ENCODE results near the gene GLIS1. TPM values are rescaled to one million over a fixed set of nuclear protein-coding genes. Genes with fewer than 3 reads are reported as not detected.

Gene GLIS1
- total and polyA plus RNA-seq, 10 of the 15 experiments (the other 5 are each of a cell fraction or from before 2014, with no cell fraction given), result not detected

DNA sequence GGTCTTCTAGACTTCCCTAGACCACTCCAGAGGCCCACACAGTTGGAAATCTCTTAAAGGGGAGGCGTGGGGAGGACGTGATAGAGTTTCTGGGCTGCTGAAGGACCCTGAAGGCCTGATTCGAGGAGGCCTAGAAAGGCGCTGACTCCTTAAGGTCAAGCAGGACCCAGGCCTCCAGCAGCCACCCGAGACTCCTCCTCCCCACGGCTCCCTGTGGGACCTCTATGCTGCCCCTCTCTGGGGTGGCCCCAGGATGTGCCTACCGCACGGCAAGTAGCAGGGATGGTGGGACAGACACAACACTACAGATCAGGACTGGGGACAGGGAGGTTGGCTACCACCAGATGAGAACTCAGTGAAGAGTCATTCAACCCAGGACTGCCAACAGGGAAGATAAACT lies 77.5 kb downstream of the GLIS1 start (continued):
- TF ChIP-seq TCF3 (IDR thresholded peaks at IDR 0.05; ENCODE audit: borderline replicate concordance, insufficient read depth, low read depth, low read length), result no peak
- TF ChIP-seq, protein P1, sequence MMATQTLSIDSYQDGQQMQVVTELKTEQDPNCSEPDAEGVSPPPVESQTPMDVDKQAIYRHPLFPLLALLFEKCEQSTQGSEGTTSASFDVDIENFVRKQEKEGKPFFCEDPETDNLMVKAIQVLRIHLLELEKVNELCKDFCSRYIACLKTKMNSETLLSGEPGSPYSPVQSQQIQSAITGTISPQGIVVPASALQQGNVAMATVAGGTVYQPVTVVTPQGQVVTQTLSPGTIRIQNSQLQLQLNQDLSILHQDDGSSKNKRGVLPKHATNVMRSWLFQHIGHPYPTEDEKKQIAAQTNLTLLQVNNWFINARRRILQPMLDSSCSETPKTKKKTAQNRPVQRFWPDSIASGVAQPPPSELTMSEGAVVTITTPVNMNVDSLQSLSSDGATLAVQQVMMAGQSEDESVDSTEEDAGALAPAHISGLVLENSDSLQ (IDR thresholded peaks at IDR 0.05), result no peak

DNA sequence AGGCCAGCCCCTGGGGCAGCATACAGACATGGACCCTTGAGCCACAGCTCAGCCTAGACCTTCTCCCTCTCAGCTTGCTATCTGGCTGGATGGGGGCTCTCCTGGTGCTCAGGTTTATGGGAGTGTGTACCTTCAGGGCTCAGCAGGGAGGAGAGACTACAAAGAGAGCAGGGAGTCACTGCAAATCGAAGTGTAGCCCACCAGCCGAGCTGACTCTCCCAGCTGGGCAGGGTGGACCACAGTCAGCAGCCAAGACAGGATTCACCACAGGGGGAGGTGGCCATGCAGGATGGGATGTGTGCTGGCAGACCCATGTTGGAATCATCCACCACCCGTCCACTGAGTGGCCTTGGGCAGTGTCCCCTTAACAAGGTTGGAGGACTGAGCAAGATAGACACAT lies 78.3 kb downstream of the GLIS1 start:
- Histone ChIP-seq H3K27ac (ENCODE audit: control insufficient read depth, insufficient read depth) (no peak overlapping the region), H3K79me2 (ENCODE audit: control insufficient read depth, insufficient read depth, low read length) (no peaks in the 10 kb centered on the region), H3K9me3 (replicated peaks; ENCODE audit: control insufficient read depth, insufficient read depth, low read length) (no peaks in the 10 kb centered on the region), H3K27me3 (replicated peaks in 1 of 2; ENCODE audit: control insufficient read depth in 2 of 2, insufficient read depth in 2 of 2, low read length in 1 of 2) (peaks cover 4 to 5% of the 10 kb centered on the region in 2 experiments; a peak in 3 of 4 replicates), H3K36me3 (ENCODE audit: control insufficient read depth in 2 of 2, insufficient read depth in 2 of 2, low read length in 1 of 2) (no peaks in the 10 kb centered on the region), H3K4me2 (ENCODE audit: control insufficient read depth, insufficient read depth) (no peak overlapping the region), H4K20me1 (ENCODE audit: control insufficient read depth, insufficient read depth) (no peaks in the 10 kb centered on the region), H3K4me3 (no peak overlapping the region), H3K4me1 (ENCODE audit: control insufficient read depth, insufficient read depth, low read length) (no peaks in the 10 kb centered on the region), H2AFZ (ENCODE audit: control insufficient read depth, low read depth, low read length) (no peak overlapping the region), H3K9ac (ENCODE audit: control insufficient read depth, insufficient read depth, low read length) (no peak overlapping the region)
- SMC1A ChIA-PET (ENCODE audit: uncharacterized antibody, unreplicated experiment), result interaction anchor here (0.5 kb wide), 1 partner anchor 322 kb away, joined by 3 read pairs; no protein-coding TSS in a partner anchor
- in situ Hi-C loops (cut with MboI), result no loop called here
- no TSS peak for BruUV-seq (replicated peaks)
- CTCF ChIA-PET, result no interaction called here
- POLR2A ChIA-PET, result no interaction called here
- intact Hi-C loops (cut with micrococcal nuclease; ENCODE audit: unreplicated experiment), result no loop called here
- no peak for TF ChIP-seq KLF5 (IDR thresholded peaks at IDR 0.05; ENCODE audit: partially characterized antibody)
- TF ChIP-seq, protein P2, sequence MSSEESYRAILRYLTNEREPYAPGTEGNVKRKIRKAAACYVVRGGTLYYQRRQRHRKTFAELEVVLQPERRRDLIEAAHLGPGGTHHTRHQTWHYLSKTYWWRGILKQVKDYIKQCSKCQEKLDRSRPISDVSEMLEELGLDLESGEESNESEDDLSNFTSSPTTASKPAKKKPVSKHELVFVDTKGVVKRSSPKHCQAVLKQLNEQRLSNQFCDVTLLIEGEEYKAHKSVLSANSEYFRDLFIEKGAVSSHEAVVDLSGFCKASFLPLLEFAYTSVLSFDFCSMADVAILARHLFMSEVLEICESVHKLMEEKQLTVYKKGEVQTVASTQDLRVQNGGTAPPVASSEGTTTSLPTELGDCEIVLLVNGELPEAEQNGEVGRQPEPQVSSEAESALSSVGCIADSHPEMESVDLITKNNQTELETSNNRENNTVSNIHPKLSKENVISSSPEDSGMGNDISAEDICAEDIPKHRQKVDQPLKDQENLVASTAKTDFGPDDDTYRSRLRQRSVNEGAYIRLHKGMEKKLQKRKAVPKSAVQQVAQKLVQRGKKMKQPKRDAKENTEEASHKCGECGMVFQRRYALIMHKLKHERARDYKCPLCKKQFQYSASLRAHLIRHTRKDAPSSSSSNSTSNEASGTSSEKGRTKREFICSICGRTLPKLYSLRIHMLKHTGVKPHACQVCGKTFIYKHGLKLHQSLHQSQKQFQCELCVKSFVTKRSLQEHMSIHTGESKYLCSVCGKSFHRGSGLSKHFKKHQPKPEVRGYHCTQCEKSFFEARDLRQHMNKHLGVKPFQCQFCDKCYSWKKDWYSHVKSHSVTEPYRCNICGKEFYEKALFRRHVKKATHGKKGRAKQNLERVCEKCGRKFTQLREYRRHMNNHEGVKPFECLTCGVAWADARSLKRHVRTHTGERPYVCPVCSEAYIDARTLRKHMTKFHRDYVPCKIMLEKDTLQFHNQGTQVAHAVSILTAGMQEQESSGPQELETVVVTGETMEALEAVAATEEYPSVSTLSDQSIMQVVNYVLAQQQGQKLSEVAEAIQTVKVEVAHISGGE (CRISPR knock-in tag; IDR thresholded peaks at IDR 0.05), result no peak
- no peak for TF ChIP-seq BHLHE40 (IDR thresholded peaks at IDR 0.05; ENCODE audit: borderline replicate concordance in 1 of 2, low read depth in 2 of 2, low read length in 1 of 2)
- no peak for TF ChIP-seq IKZF1 (conservative IDR thresholded peaks at IDR 0.05)
- TF ChIP-seq NFIC (IDR thresholded peaks at IDR 0.05; ENCODE audit: low read depth, low read length), result no peak
- no peak for TF ChIP-seq ESRRA (IDR thresholded peaks at IDR 0.05; ENCODE audit: low read length)
- TF ChIP-seq JUND (IDR thresholded peaks at IDR 0.05; ENCODE audit: low read depth, low read length), result no peak
- FAIRE-seq (no peak), ATAC-seq (no peak), DNase-seq (ENCODE audit: low read depth, low spot score) (no peak)
- 0% methylated on average over 3 of the region's 3 CpGs for WGBS (ENCODE audit: insufficient coverage, insufficient replicate concordance, low lambda C conversion rate, missing lambda C conversion rate)
- RAD21 ChIA-PET (ENCODE audit: unreplicated experiment), result no interaction called here

All from GM12878 (cell line).